Breast epithelium (tissue), 3 donors: ENCODE results near the gene CFAP97D2.

Experiments used
- POLR2A ChIP-seq: fragments of 450-650 bp; IDR thresholded peaks from one replicate; pipeline ENCODE4 v1.6.1; 2016; ENCODE audit warnings: antibody characterized with exemption, mild to moderate bottlenecking, moderate library complexity
- POLR2AphosphoS5 ChIP-seq, 3 donors: sonication (generic); formaldehyde crosslinking; IDR thresholded peaks; one replicate each; pipeline ENCODE4 v1.6.1; 2017; ENCODE audit warnings: antibody characterized with exemption in 3 of 3
- TF ChIP-seq, protein P1 (sequence below), 3 donors: fragments of 450-650 bp; IDR thresholded peaks; one replicate each; pipeline ENCODE4 v1.5.1; 2016 to 2017; ENCODE audit warnings: antibody characterized with exemption in 3 of 3, mild to moderate bottlenecking in 3 of 3, moderate library complexity in 3 of 3

- TF ChIP-seq, protein P1, sequence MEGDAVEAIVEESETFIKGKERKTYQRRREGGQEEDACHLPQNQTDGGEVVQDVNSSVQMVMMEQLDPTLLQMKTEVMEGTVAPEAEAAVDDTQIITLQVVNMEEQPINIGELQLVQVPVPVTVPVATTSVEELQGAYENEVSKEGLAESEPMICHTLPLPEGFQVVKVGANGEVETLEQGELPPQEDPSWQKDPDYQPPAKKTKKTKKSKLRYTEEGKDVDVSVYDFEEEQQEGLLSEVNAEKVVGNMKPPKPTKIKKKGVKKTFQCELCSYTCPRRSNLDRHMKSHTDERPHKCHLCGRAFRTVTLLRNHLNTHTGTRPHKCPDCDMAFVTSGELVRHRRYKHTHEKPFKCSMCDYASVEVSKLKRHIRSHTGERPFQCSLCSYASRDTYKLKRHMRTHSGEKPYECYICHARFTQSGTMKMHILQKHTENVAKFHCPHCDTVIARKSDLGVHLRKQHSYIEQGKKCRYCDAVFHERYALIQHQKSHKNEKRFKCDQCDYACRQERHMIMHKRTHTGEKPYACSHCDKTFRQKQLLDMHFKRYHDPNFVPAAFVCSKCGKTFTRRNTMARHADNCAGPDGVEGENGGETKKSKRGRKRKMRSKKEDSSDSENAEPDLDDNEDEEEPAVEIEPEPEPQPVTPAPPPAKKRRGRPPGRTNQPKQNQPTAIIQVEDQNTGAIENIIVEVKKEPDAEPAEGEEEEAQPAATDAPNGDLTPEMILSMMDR (IDR thresholded peaks at IDR 0.05): no peak
- TF ChIP-seq POLR2A: no peak
- no peak for TF ChIP-seq POLR2AphosphoS5 (IDR thresholded peaks at IDR 0.05)
Observed at GRCh38 chr13:114149774-114150740, 29.0 kb upstream of the CFAP97D2 start.
